ENCODE measurements around the gene TTLL6.

Gene TTLL6

DNA sequence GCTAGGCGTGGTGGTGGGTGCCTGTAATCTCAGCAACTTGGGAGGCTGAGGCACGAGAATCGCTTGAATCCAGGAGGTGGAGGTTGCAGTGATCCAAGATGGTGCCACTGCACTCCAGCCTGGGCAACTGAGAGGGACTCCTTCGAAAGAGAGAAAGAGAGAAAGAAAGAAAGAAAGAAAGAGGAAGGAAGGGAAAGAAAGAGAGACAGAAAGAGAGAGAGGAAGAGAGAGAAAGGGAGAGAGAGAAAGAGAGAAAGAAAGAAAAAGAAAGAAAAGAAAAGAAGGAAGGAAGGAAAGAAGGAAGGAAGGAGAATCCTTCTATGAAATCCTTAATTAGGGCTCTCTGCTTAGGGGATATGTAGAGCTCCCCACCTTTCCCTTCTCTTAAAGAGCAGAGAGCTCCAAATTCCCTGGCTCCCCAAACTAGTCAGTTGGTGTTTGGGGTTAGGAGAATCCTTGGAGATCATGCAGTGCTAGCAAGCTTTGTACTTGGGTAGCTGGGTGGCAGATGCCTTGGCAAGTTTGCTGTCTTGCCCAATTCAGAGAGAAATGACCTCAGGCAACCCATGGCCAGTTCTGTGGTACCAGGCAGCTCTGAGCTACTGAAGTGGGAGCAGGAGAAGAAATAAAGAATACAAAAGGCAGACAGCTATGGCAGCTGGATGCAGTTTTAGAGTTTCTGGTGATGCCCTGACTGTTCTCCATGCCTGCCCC, 79.5 kb downstream of the TTLL6 start:
- DNase-seq (ENCODE audit: low spot score), result no peak

DNA sequence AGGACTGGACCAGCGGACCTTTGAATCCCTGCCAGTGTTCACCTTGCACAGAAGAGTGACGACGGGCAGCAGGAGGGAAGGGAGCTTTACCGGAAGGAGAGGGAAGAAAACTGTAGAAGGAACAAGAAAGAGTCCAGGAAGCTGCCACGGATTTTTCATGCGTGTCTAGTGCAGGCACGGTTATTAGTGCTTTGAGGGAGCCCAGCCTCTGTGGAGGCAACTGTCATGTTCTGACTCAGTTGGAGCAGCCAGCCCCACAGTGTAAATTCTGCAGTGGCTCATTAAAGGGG, 82.0 kb downstream of the TTLL6 start:
- no peak for DNase-seq (ENCODE audit: low spot score)

- no peak for DNase-seq (ENCODE audit: low spot score)
Measured at GRCh38 chr17:48734333-48735061, 82.5 kb downstream of the TTLL6 start.

DNA sequence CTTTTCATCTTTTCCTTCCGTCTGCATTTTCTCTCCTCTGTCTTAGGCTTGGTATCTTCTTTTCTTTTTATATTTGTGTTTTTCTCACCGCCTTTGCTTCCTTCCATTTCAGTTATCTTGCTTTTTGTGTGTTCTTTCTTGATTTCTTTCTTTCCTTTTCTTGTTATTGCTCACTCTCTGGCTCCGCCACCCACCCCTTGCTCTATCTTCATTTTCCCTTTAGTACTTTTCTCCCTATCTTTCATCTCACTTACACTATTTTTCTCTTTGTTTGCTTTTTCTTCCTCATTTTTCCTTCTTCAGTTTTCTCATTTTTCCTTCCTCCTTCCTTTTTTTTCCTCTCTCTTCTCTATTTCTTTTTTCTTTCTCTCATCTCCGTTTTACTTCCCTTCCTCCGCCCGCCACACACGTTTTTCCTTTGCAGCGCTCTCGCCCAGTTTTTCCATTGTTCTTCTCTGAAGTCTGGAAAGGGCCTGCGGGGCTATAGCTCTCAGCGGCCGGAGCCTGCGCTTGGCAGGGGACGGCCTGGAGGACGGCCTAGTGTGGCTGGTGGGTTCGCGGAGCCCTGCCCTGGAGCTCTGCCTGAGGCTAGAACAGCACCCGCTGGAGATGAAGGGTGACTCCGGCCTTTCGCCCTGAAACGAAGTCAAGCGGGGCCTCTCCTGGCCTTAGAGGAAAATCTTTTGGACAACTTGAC, 83.2 kb downstream of the TTLL6 start:
- no peak for DNase-seq (ENCODE audit: low spot score)

DNA sequence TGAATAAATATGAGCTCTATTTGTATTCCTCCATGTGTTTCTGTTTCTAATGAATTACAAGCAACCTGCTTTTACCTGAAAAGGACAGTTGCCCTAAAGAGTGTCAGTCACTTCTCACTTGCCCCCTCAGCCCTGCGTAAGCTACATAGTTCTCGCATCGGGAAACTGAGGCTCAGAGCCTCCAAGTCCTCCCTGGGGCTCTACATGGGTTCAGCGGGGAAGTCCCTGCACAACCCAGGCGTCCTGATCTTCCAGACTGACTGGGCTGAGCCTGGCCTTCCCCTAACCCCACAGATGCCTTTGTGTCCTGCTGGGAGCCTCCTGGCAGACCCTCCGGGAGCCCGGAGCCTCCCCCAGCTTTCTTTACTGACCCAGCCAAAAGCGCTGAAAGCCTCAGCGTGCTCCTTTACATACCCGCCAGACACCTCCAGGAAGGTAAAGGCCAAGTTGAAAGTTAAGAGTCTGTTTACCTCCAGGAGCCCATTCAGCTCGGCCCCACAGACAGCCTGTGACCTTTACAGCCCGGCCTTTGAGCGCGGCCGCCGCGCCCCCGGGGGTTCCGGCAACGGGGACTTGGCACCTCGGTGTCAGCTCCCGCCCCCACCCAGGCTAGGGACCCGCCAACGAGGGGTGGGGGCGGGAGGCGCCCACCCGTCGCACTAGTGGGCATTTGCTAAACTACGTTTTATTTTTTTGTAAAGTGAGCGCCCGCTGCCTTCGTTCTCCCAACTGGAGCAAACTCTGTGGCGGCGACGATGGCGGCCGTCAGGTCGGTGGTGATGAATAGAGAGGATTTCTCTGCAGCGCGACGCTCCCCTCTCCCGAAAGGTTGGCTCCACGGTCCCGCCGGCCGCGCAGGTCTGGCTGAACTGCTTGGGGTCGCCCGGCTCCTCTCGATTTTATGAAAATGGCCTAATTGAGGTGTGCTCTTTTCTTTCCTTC, 84.1 kb downstream of the TTLL6 start:
- no peak for DNase-seq (ENCODE audit: low spot score)

DNA sequence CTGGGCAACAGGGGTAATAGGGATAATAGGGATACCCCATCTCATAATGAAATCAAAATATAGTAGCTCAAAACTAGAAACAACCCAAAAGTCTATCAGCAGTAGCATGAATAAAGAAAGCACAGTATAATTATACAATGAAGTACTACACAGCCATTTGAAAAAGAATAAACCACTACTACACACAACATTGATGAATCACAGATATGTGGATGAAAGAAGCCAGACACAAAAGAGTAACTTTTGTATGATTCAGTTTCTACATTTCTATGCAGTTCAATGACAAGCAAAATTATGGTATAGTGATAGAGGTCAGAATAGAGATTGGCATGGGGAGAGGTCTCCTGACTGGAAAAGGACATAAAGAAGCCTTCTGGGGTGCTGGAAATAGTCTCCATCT, 85.7 kb downstream of the TTLL6 start:
- no peak for DNase-seq (ENCODE audit: low spot score)

DNA sequence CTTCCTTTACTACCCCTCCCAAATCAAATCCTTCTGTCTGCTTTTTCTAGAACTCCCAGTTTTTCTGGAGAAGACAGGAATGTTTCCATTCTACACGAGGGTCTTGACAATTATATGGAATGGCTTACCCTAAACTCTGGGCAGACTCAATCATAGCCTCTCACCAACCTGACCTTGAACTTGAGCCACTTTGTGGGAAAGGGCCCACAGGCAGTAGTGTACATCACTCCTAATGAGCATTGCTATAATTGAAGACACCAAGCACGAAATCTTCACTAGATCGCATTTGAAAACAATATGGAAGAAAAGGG, 86.8 kb downstream of the TTLL6 start:
- no peak for DNase-seq (ENCODE audit: low spot score)

DNA sequence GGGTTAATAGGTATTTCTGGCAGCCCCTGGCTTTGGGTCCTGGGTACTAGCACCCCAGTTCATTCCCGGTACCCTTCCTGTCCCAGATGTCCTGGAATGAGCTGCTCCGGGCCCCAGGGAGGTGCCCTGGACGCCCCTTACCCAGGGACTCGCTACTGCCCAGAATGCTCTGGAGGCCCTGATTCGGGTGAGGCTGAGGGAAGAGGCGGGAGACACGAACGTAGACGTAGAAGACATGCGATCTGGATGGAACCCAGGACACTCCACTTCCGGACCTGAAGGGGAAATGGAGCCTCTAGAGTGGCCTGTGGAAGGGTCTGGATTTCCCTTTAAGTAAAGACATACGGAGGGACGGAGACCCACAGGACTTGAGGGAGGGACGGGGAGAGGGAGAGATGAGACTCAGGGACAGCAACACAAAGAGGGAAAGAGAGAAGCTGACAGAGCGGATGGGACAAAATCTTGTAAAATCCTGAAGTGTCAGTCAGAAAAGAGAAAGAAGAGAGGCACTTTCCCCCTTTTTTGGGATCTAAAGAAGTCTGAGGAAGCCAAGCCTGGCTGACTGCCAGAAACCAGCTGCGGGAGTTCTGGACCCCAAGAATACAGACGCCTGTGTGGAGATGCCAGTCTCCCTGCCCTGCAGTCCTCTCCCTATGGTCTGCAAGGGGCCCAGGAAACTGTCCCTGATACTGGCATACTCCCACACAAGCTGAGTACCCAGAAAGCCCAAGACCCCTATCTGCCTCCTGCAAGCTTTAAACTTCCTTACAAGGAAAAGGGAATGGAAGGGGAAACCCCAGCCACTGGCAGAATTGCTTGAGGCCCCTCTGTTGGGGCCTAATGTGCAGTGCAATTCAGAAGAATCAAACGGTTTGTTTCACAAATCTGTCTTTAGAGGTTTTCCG, 87.4 kb downstream of the TTLL6 start:
- no peak for DNase-seq (ENCODE audit: low spot score)

DNA sequence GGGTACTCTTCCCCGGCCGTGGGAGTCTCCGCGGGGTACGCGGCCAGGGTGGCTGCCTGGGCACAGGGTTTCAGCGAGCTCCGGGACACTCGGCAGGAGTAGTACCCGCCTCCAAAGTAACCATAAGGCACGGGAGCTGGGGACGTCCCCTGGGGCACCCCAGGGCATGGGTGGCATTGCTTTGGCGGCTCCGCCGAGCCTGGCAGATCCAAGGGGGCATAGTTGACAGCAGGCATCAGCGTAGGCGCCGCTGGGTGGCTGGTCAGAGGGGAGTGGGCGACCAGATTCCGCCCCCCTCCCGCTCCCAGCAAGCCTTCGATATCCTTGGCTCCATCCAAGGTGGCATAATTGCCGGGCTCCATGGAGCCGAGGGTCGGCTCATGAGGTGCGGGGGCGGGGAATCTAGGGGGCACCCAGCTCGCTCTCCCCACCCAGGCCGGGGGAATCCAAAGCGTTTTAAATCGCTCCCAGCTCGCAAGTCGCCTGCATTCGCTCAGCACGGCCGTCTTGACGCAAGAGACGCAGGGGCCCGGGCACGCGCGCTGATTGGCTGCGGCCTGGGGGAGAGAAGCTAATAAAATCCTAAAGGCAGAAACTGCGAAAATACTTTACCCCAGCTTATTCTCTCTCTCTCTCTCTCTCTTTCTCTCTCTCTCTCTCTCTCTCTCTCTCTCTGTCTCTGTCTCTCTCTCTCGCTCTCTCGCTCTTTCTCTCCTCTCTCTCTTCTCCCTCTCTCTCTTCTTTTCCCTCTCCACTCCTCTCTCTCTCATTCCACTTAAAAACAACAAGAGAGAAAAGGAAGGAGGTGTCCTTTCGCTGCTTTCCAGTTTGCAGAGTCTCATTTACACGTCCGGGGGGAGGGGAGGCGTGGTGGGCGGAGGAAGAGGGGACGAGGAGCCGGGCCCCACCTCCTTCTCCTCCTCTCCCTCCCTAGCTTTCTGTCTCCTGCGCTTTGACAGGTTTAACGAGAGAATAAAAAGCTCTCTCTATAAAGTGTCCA, 88.5 kb downstream of the TTLL6 start, which contains the start of gene HOXB13:
HOXB13 (minus strand) TSS at position 519 of the 1,000 bp plus-strand sequence; CDS start at position 362, 157 bp downstream.
- DNase-seq (ENCODE audit: low spot score), result peak; percentile 77

- DNase-seq (ENCODE audit: low spot score), result no peak
Measured at GRCh38 chr17:48727415-48728175, 89.4 kb downstream of the TTLL6 start.

DNA sequence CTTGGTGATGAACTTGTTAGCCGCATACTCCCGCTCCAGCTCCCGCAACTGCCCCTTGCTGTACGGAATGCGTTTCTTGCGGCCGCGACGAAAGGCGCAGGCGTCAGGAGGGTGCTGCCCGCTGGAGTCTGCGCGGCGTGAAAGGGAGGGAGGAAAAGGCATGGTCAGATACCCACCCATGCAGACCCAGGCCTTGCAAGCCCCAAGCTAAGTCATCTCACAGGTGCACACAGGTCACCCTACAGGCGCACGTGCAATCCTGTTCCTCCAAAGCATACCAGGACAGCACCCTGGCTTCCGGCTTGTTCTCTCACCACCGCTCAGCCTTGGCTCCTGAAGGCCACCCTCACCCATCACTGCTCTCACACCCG, 90.1 kb downstream of the TTLL6 start:
- DNase-seq (ENCODE audit: low spot score), result no peak

DNA sequence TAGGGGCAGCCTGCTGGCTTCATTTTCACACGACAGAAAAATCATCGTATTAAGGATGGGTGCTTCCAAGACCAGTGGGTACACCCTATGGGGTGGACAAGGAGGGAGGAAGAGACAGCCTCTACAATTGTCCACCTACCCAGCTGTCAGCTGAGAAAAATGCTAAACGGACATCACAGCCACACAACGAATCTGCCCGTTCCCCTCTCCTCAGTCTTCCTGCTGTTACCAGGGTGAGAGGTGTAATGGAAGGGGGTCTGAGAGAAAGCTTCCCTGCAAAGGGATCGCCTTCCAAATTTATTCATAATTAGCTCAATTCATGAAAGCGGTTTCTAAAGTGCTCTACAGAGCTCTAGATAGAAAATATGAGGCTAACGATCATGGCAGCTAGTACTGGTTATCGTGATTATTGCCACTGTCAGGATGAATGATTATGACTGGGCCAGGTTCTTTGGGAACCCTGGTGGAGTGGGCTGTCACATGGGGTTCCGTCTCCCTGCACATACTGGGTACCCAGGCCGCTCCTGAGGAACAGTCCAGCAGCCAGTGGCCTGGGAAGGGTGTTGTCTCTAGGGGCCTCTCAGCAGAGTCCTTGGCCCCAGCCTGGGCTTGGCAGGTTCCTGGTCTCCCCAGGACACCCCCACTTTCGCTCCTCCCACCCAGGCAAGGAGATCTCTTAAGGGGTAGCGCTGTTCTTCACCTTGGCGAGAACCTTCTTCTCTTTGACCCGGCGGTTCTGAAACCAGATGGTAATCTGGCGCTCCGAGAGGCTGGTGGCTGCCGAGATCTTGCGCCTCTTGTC, 90.7 kb downstream of the TTLL6 start:
- no peak for DNase-seq (ENCODE audit: low spot score)

DNA sequence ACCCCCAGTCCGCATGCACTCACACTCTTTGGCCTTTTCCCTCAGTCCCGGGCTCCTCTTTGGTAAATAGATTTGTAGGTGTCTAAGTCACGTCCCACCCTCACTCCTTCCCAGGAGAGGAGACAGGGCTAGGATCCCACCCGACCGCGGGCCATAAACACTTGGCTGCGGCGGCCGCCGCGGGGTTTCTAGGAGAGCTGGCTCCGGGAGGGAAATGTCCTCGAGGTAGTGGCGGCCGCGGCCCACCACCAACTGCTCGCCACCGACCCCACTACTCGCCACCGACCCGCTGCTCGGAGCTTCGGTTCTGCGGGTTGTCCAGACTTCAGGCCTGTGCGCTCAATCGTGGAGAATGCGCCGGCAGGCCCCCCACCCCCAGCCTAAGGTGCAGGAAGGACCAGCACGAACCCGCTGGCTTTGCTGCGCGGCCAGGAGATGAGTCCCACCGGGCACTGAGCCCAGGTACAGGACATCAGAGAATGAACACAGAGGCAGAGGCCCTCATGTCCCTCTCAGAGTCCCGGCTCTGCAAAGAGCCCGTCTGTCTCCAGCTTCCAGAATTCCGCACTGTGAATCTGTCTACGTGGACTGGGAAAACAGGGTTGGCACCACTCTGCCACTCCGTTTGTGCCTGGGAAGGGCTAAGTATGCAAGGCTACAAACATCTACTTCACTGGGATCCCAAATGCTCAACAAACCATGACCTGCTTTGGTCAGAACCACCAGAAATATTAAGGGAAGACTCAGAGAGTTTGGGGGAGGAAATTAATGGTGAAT, 91.6 kb downstream of the TTLL6 start:
- no peak for DNase-seq (ENCODE audit: low spot score)

DNA sequence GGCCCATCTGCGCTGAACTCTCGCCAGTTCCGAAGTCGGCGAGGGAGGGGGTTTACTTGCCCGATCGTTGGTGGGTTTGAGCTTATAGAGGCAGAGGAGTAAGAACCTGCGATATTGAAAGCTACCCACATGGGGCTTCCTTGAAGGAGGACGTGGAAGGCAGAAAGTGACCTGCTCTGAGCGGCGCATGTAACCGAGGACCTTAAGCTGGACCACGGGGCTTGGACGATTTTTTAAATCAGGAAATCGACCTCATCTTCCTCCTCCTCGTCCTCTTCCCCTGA, 92.1 kb downstream of the TTLL6 start:
- no peak for DNase-seq (ENCODE audit: low spot score)

DNA sequence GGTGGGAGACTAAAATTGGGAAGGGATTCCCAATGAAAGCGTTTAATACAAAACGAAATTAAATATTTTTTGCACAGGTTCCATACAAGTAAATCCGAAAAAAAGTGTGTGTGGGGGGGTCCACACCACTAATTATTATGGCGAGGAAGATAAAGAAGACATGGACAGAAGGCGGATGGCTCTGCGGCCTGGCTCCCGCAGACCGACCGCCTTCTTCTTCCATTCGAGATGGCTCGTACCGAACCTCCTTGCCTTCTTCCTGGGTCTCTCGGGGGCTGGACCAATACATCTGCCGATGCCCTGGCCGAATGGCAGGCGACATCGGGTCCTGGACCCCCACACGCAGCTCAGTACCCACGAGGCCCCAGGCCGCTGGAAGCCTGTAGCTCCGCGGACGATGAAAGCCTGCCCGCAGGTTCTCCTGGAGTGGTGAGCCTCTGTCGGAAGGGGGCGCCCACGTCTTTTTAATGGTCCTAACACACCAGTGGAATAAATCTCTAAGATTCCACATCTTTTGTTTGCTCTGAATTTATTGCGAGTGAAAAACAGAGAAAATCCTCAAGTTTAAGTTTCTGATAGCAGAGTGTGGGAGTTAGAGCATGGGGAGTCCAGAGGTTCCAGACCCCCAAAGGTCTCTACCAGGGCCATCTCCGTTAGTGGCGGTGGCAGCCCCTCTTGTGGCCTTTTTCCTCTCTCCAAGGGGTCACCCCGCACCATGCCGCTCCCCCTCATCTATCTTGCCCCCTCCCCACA, 92.6 kb downstream of the TTLL6 start:
- DNase-seq (ENCODE audit: low spot score), result peak; percentile 93

DNA sequence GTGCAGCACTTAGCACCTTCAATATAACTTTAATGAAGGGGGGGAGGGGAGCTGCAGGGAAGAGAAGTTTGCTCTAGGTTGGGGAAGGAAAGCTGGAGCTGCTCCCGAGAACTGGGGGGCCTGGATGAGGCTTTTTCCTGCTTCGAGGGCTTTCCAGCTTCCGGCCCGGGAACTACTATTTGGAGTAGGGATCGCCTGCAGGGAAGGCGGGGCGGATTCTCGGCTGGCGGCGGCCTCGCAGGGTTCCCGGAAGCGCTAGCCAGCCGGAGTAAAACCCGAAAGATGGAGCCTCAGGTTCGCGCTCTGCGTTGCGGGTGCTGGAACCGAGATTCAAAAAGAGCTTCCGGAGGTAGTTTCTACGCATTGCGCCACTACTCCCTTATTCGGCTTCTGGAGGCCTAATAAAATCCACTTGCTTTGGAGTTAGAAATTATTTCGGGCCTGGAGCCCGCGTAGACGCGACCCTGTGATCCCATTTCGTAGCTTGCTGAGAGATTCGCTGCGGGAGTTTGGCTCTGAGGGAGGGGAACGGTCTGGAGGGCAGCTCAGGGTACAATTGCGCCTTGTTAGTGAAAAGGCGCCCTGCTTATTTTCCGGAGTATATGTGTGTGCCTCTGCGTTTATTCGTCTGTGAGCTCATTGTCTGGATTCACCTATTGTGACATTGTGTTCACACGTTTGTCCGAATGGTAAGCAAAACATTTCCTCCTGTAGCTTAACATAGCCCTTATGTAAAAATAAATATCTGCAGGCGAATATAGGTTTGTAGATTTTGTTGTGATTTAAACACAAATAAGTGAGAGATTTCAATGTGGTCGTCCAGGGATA, 93.4 kb downstream of the TTLL6 start:
- DNase-seq (ENCODE audit: low spot score), result no peak

Measured in ecto neural progenitor cell (in vitro differentiated cells).